ENCODE measurements around the gene TMC3. TPM values are rescaled to one million over a fixed set of nuclear protein-coding genes. Genes with fewer than 3 reads are reported as not detected.

TMC3 gene
- total and polyA plus RNA-seq, 7 donors = 0.25 to 0.82 (median 0.68) TPM; not detected in 2

- intact Hi-C loops (cut with DNase I) = no loop called here
- Histone ChIP-seq H3K9me3 (no peaks in the 10 kb centered on the region), H3K27ac (no peak overlapping the region), H3K36me3 (no peaks in the 10 kb centered on the region), H3K4me3 (no peak overlapping the region), H3K27me3 (no peaks in the 10 kb centered on the region), H3K4me1 (peaks cover 0 to 4% (median 0%) of the 10 kb centered on the region in 4 donors)
- TF ChIP-seq POLR2AphosphoS5 (IDR thresholded peaks at IDR 0.05) = no peak
- TF ChIP-seq EP300 (IDR thresholded peaks at IDR 0.05) = no peak
- TF ChIP-seq POLR2A (IDR thresholded peaks at IDR 0.05) = no peak
- TF ChIP-seq, protein P1, sequence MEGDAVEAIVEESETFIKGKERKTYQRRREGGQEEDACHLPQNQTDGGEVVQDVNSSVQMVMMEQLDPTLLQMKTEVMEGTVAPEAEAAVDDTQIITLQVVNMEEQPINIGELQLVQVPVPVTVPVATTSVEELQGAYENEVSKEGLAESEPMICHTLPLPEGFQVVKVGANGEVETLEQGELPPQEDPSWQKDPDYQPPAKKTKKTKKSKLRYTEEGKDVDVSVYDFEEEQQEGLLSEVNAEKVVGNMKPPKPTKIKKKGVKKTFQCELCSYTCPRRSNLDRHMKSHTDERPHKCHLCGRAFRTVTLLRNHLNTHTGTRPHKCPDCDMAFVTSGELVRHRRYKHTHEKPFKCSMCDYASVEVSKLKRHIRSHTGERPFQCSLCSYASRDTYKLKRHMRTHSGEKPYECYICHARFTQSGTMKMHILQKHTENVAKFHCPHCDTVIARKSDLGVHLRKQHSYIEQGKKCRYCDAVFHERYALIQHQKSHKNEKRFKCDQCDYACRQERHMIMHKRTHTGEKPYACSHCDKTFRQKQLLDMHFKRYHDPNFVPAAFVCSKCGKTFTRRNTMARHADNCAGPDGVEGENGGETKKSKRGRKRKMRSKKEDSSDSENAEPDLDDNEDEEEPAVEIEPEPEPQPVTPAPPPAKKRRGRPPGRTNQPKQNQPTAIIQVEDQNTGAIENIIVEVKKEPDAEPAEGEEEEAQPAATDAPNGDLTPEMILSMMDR (IDR thresholded peaks at IDR 0.05) = no peak
- WGBS, 2 donors = 50 to 74% methylated on average over 9 of the region's 9 CpGs
- no peak for DNase-seq
Observed at GRCh38 chr15:81293728-81294515, 80.1 kb downstream of the TMC3 start.

DNA sequence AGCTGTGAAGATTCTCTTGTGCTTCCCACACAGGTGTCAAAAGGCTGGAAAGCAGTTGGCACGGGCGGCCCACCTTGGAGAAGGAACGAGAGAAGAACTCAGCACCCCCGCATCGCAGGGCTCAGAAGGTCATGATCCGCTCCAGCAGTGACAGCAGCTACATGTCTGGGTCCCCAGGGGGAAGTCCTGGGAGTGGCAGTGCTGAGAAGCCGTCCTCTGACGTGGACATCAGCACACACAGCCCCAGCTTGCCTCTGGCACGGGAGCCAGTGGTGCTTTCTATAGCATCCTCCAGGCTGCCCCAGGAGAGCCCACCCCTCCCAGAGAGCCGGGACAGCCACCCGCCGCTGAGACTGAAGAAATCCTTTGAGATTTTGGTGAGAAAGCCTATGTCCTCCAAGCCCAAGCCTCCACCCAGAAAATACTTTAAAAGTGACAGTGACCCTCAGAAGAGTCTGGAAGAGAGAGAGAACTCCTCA, 81.5 kb downstream of the TMC3 start:
- DNase-seq = no peak
- H3K9me3 ChIP-seq = no peaks in the 10 kb centered on the region
- H3K4me3 ChIP-seq = no peak overlapping the region
- H3K4me1 ChIP-seq = peaks cover 0 to 4% (median 0%) of the 10 kb centered on the region in 4 donors
- TF ChIP-seq, protein P1 (IDR thresholded peaks at IDR 0.05) = no peak
- TF ChIP-seq POLR2AphosphoS5 (IDR thresholded peaks at IDR 0.05) = no peak
- no peak for TF ChIP-seq EP300 (IDR thresholded peaks at IDR 0.05)
- no peak for TF ChIP-seq POLR2A (IDR thresholded peaks at IDR 0.05)
- intact Hi-C loops (cut with DNase I) = no loop called here
- WGBS, 2 donors = 62 to 88% methylated on average over 12 of the region's 12 CpGs
- no peaks in the 10 kb centered on the region for H3K27me3 ChIP-seq
- H3K27ac ChIP-seq = no peak overlapping the region
- H3K36me3 ChIP-seq = no peaks in the 10 kb centered on the region

GRCh38 chr15:81291916-81292522, 82.0 kb downstream of the TMC3 start:
- intact Hi-C loops (cut with DNase I) = no loop called here
- WGBS, 2 donors = 54 to 81% methylated on average over 5 of the region's 5 CpGs
- H3K9me3 ChIP-seq = no peaks in the 10 kb centered on the region
- H3K27me3 ChIP-seq = no peaks in the 10 kb centered on the region
- no peak for DNase-seq
- H3K4me3 ChIP-seq = no peak overlapping the region
- peaks cover 0 to 1% (median 0%) of the 10 kb centered on the region in 4 donors for H3K4me1 ChIP-seq
- no peaks in the 10 kb centered on the region for H3K36me3 ChIP-seq
- no peak for TF ChIP-seq POLR2A (IDR thresholded peaks at IDR 0.05)
- TF ChIP-seq, protein P1 (IDR thresholded peaks at IDR 0.05) = no peak
- no peak for TF ChIP-seq POLR2AphosphoS5 (IDR thresholded peaks at IDR 0.05)
- TF ChIP-seq EP300 (IDR thresholded peaks at IDR 0.05) = no peak
- no peak overlapping the region for H3K27ac ChIP-seq

DNA sequence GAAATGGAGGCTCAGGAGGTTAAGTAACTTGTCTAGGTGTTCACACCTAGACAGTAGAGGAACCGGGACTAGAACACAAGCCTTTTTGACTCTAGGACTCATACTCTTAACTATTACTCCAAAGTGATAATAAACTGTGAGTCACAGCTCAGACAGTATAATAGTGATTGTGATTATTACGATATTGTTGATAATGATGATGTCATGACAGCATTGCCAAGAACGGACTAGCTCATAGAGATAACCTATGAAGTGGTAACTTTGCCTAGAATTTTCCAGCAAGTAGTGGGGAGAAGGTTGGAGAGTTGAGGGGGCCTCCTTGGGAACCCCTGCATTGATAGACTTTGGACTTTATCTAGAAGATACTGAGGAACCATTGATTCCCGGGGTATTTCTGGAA, 84.1 kb downstream of the TMC3 start:
- Histone ChIP-seq H3K4me3 (no peak overlapping the region), H3K27ac (no peak overlapping the region), H3K9me3 (no peaks in the 10 kb centered on the region), H3K4me1 (no peaks in the 10 kb centered on the region), H3K27me3 (no peaks in the 10 kb centered on the region), H3K36me3 (no peaks in the 10 kb centered on the region)
- intact Hi-C loops (cut with DNase I) = no loop called here
- WGBS, 2 donors = 82 to 89% methylated on average over 4 of the region's 4 CpGs
- no peak for DNase-seq
- TF ChIP-seq, protein P1 (IDR thresholded peaks at IDR 0.05) = no peak
- no peak for TF ChIP-seq EP300 (IDR thresholded peaks at IDR 0.05)
- TF ChIP-seq POLR2A (IDR thresholded peaks at IDR 0.05) = no peak
- TF ChIP-seq POLR2AphosphoS5 (IDR thresholded peaks at IDR 0.05) = no peak

Data from sigmoid colon (tissue), 7 donors.